WTC11 (cell line): ENCODE measurements around the gene GZMM. TPM values are rescaled to one million over a fixed set of nuclear protein-coding genes. Genes with fewer than 3 reads are reported as not detected.

Experiments
- ATAC-seq: fragments of 200-7000 bp; cut with Tn5 transposase; 2 replicates; pipeline ENCODE4 v1.10.0; 2021; ENCODE audit warnings: mild to moderate bottlenecking, moderate library complexity
- CTCF ChIA-PET: fragments of 300-600 bp; sonication (Branson Sonifier 250); formaldehyde crosslinking; loops from one replicate; lab custom pipeline; 2021; ENCODE audit warnings: antibody characterized with exemption; lab: Charles Lee
- POLR2A ChIA-PET: fragments of 350-600 bp; sonication (Branson Sonifier 250); formaldehyde crosslinking; loops from one replicate; lab custom pipeline; 2021; ENCODE audit warnings: antibody characterized with exemption; lab: Charles Lee
- DNase-seq: peaks from one replicate; pipeline ENCODE4 v3.0.0; 2021; ENCODE audit warnings: low spot score
- H3K27ac Mint-ChIP-seq: 2 replicates; pipeline ENCODE4 v1.8.0; 2021; ENCODE audit warnings: mixed read lengths
- H3K27me3 Mint-ChIP-seq: 2 replicates; pipeline ENCODE4 v1.8.0; 2021; ENCODE audit warnings: low read depth, mild to moderate bottlenecking, moderate library complexity, mixed read lengths
- H3K36me3 Mint-ChIP-seq: 2 replicates; pipeline ENCODE4 v1.8.0; 2021; ENCODE audit warnings: mixed read lengths
- H3K4me1 Mint-ChIP-seq: 2 replicates; pipeline ENCODE4 v1.8.0; 2022; ENCODE audit warnings: mixed read lengths
- H3K4me3 Mint-ChIP-seq: 2 replicates; pipeline ENCODE4 v1.8.0; 2021; ENCODE audit warnings: mild to moderate bottlenecking, moderate library complexity, mixed read lengths
- H3K9me3 Mint-ChIP-seq: 2 replicates; pipeline ENCODE4 v1.8.0; 2021; ENCODE audit warnings: mixed read lengths
- AFF4 ChIP-seq: sonication (generic); formaldehyde crosslinking; IDR thresholded peaks from 2 replicates; pipeline ENCODE4 v1.8.1; 2023; ENCODE audit warnings: mild to moderate bottlenecking, missing genetic modification reagents, borderline replicate concordance
- ARID4B ChIP-seq: sonication (generic); formaldehyde crosslinking; IDR thresholded peaks from 2 replicates; pipeline ENCODE4 v1.8.0; 2023; ENCODE audit warnings: missing genetic modification reagents, mild to moderate bottlenecking, borderline replicate concordance
- ATF3 ChIP-seq: sonication (generic); formaldehyde crosslinking; conservative IDR thresholded peaks from 2 replicates; pipeline ENCODE4 v1.8.1; 2022; ENCODE audit warnings: mild to moderate bottlenecking, missing genetic modification reagents
- E2F1 ChIP-seq: sonication (generic); formaldehyde crosslinking; IDR thresholded peaks from 2 replicates; pipeline ENCODE4 v1.8.0; 2022; ENCODE audit warnings: mild to moderate bottlenecking, missing genetic modification reagents
- FOXK1 ChIP-seq: sonication (generic); formaldehyde crosslinking; IDR thresholded peaks from 2 replicates; pipeline ENCODE4 v1.8.0; 2022; ENCODE audit warnings: mild to moderate bottlenecking, moderate library complexity, missing genetic modification reagents
- GTF2I ChIP-seq: fragments of 250-450 bp; sonication (Bioruptor Pico); conservative IDR thresholded peaks from 2 replicates; pipeline ENCODE4 v1.4.0; 2021; ENCODE audit warnings: mild to moderate bottlenecking
- MLX ChIP-seq: sonication (generic); formaldehyde crosslinking; IDR thresholded peaks from 2 replicates; pipeline ENCODE4 v1.8.1; 2023; ENCODE audit warnings: mild to moderate bottlenecking, missing genetic modification reagents, moderate library complexity
- TEAD1 ChIP-seq: sonication (generic); formaldehyde crosslinking; IDR thresholded peaks from 2 replicates; pipeline ENCODE4 v1.8.0; 2022; ENCODE audit warnings: mild to moderate bottlenecking, missing genetic modification reagents
- TEAD4 ChIP-seq: sonication (generic); formaldehyde crosslinking; IDR thresholded peaks from 2 replicates; pipeline ENCODE4 v1.8.0; 2022; ENCODE audit warnings: mild to moderate bottlenecking, missing genetic modification reagents
- ZBTB21 ChIP-seq: sonication (generic); formaldehyde crosslinking; IDR thresholded peaks from 2 replicates; pipeline ENCODE4 v1.8.1; 2023; ENCODE audit warnings: mild to moderate bottlenecking, missing genetic modification reagents, borderline replicate concordance
- ZBTB43 ChIP-seq: sonication (generic); formaldehyde crosslinking; IDR thresholded peaks from 2 replicates; pipeline ENCODE4 v1.8.1; 2023; ENCODE audit warnings: mild to moderate bottlenecking, missing genetic modification reagents
- ZNF121 ChIP-seq: sonication (generic); formaldehyde crosslinking; IDR thresholded peaks from 2 replicates; pipeline ENCODE4 v1.8.0; 2023; ENCODE audit warnings: missing genetic modification reagents
- ZNF281 ChIP-seq: sonication (generic); formaldehyde crosslinking; IDR thresholded peaks from 2 replicates; pipeline ENCODE4 v1.8.0; 2023; ENCODE audit warnings: mild to moderate bottlenecking, missing genetic modification reagents
- total RNA-seq: library from RNA; stranded (reverse); gene quantifications from 3 replicates; pipeline ENCODE4 v1.2.3, GENCODE V29; 2021

Gene GZMM
- total RNA-seq, 1 experiment from 2014 or later: 0.68 TPM

GRCh38 chr19:533364-534058, 10.3 kb upstream of the GZMM start:
- POLR2A ChIA-PET: interaction anchor here (1.3 kb wide), 1 partner anchor 23 kb away, joined by 4 read pairs; no protein-coding TSS in a partner anchor
- TF ChIP-seq MLX (CRISPR knock-in tag): no peak
- no peak for TF ChIP-seq TEAD1
- TF ChIP-seq ARID4B (CRISPR knock-in tag): no peak
- no peak for TF ChIP-seq AFF4 (CRISPR knock-in tag)
- no peak for TF ChIP-seq ZNF281 (CRISPR knock-in tag)
- TF ChIP-seq ZNF121 (CRISPR knock-in tag): no peak
- TF ChIP-seq ATF3 (CRISPR knock-in tag): no peak
- H3K27ac Mint-ChIP-seq: no peak overlapping the region

GRCh38 chr19:534088-534487, 9.8 kb upstream of the GZMM start:
- peak overlapping the region; percentile 79 for H3K4me3 Mint-ChIP-seq
- DNase-seq: no peak
- H3K4me1 Mint-ChIP-seq: peaks cover 8% of the 10 kb centered on the region
- CTCF ChIA-PET: interaction anchor here (6.5 kb wide), 1 partner anchor 24 kb away, joined by 82 read pairs; no protein-coding TSS in a partner anchor
- no peak overlapping the region for H3K27ac Mint-ChIP-seq
- POLR2A ChIA-PET: no interaction called here
- H3K36me3 Mint-ChIP-seq: peaks cover 11% of the 10 kb centered on the region
- no peaks in the 10 kb centered on the region for H3K27me3 Mint-ChIP-seq
- no peak for ATAC-seq
- TF ChIP-seq FOXK1 (CRISPR knock-in tag): no peak
- TF ChIP-seq GTF2I (CRISPR knock-in tag): no peak
- TF ChIP-seq ZBTB21 (CRISPR knock-in tag): no peak
- TF ChIP-seq TEAD4 (CRISPR knock-in tag): no peak
- TF ChIP-seq ZNF281 (CRISPR knock-in tag): no peak
- TF ChIP-seq ZBTB43 (CRISPR knock-in tag): no peak
- no peak for TF ChIP-seq E2F1 (CRISPR knock-in tag)
- no peaks in the 10 kb centered on the region for H3K9me3 Mint-ChIP-seq

More at GRCh38 chr19:533364-534058, 10.3 kb upstream of the GZMM start:
- H3K4me3 Mint-ChIP-seq: peak overlapping the region; percentile 79
- DNase-seq: no peak
- H3K36me3 Mint-ChIP-seq: peaks cover 7% of the 10 kb centered on the region
- H3K9me3 Mint-ChIP-seq: no peaks in the 10 kb centered on the region
- no peak for ATAC-seq
- H3K4me1 Mint-ChIP-seq: peaks cover 8% of the 10 kb centered on the region
- CTCF ChIA-PET: interaction anchor here (0.8 to 6.5 kb wide), 8 partner anchors 9 to 185 kb away, joined by 3 to 82 read pairs (median 8); partner anchors contain the start of gene TPGS1
- H3K27me3 Mint-ChIP-seq: peaks cover 1% of the 10 kb centered on the region; the same call in 1 of the 2 replicates
